Left ventricle myocardium inferior (tissue), 1 donor: ENCODE results near the gene CCNT2. TPM values are rescaled to one million over a fixed set of nuclear protein-coding genes. Genes with fewer than 3 reads are reported as not detected.
A peak's percentile ranks its signal among the peaks of the same experiment; 100 is the strongest.

ENCODE experiments used
- DNase-seq: peaks from one replicate; pipeline ENCODE4 v3.0.0-alpha.2; 2020
- H3K27ac ChIP-seq: fragments of 200-600 bp; replicated peaks from 2 replicates; pipeline ENCODE4 v1.8.0; 2021
- H3K27me3 ChIP-seq: fragments of 200-600 bp; 2 replicates; pipeline ENCODE4 v1.8.0; 2021; ENCODE audit warnings: low read depth
- H3K36me3 ChIP-seq: fragments of 200-600 bp; 2 replicates; pipeline ENCODE4 v1.8.0; 2021
- H3K4me1 ChIP-seq: fragments of 200-600 bp; 2 replicates; pipeline ENCODE4 v1.8.0; 2021
- H3K4me3 ChIP-seq: fragments of 200-600 bp; 2 replicates; pipeline ENCODE4 v1.8.0; 2021; ENCODE audit warnings: mild to moderate bottlenecking, moderate library complexity
- H3K9me3 ChIP-seq: fragments of 200-600 bp; replicated peaks from 2 replicates; pipeline ENCODE4 v1.8.0; 2021
- intact Hi-C: fragments of 100-400 bp; cut with micrococcal nuclease; formaldehyde crosslinking; loops from one replicate; pipeline ENCODE4 v1.11.0; 2022
- total RNA-seq: library from RNA; stranded (reverse); fragmentation: NEBNext Ultra II Directional; extraction: Animal tissue kit (Norgen Biotek cat#: 25700); gene quantifications from one replicate; pipeline ENCODE4 v1.2.1, GENCODE V29; 2021
- TF ChIP-seq, protein P1 (sequence below): fragments of 200-600 bp; IDR thresholded peaks from 2 replicates; pipeline ENCODE4 v1.8.0; 2021; ENCODE audit warnings: antibody characterized with exemption, mild to moderate bottlenecking, borderline replicate concordance
- donor health status: DM: no; HTN: yes; CAD: no; lungs with severe emphysema.

CCNT2 gene
- total RNA-seq, 1 donor from 2014 or later, result 16.9 TPM

DNA sequence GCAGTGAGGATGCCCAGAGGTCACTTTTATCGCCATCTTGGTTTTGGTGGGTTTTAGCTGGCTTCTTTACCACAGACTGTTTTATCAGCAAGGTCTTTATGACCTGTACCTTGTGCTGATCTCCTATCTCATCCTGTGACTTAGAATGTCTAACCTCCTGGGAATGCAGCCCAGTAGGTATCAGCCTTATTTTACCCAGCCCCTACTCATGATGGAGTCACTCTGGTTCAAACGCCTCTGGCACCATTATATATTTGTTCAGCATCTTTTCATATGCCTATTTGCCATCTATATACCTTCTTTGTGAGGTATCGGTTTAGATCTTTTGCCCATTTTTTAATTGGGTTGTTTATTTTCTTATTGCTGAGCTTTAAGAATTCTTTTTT lies 7.2 kb upstream of the CCNT2 start:
- Histone ChIP-seq H3K4me3 (no peak overlapping the region), H3K27ac (no peak overlapping the region), H3K4me1 (no peaks in the 10 kb centered on the region), H3K9me3 (peaks cover 22% of the 10 kb centered on the region), H3K36me3 (no peaks in the 10 kb centered on the region), H3K27me3 (no peaks in the 10 kb centered on the region)
- TF ChIP-seq, protein P1, sequence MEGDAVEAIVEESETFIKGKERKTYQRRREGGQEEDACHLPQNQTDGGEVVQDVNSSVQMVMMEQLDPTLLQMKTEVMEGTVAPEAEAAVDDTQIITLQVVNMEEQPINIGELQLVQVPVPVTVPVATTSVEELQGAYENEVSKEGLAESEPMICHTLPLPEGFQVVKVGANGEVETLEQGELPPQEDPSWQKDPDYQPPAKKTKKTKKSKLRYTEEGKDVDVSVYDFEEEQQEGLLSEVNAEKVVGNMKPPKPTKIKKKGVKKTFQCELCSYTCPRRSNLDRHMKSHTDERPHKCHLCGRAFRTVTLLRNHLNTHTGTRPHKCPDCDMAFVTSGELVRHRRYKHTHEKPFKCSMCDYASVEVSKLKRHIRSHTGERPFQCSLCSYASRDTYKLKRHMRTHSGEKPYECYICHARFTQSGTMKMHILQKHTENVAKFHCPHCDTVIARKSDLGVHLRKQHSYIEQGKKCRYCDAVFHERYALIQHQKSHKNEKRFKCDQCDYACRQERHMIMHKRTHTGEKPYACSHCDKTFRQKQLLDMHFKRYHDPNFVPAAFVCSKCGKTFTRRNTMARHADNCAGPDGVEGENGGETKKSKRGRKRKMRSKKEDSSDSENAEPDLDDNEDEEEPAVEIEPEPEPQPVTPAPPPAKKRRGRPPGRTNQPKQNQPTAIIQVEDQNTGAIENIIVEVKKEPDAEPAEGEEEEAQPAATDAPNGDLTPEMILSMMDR, result no peak
- DNase-seq, result no peak
- intact Hi-C loops, result no loop called here

DNA sequence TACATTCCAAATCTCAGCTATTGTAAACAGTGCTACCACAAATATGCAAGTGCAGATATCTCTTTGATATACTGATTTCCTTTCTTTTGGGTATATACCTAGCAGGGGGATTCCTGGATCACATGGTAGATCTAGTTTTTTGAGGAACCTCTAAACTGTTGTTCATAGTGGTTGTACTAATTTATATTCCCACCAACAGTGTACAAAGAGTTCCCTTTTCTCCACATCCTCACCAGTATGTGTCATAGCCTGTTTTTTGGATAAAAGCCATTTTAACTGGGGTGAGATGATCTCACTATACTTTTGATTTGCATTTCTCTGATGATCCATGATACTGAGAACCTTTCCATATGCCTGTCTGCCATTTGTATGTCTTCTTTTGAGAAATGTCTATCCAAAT lies 6.3 kb upstream of the CCNT2 start:
- Histone ChIP-seq H3K4me1 (peaks cover 4% of the 10 kb centered on the region), H3K27ac (no peak overlapping the region), H3K36me3 (no peaks in the 10 kb centered on the region), H3K9me3 (peaks cover 17% of the 10 kb centered on the region), H3K27me3 (no peaks in the 10 kb centered on the region), H3K4me3 (no peak overlapping the region)
- intact Hi-C loops, result no loop called here
- TF ChIP-seq, protein P1, result no peak
- no peak for DNase-seq

DNA sequence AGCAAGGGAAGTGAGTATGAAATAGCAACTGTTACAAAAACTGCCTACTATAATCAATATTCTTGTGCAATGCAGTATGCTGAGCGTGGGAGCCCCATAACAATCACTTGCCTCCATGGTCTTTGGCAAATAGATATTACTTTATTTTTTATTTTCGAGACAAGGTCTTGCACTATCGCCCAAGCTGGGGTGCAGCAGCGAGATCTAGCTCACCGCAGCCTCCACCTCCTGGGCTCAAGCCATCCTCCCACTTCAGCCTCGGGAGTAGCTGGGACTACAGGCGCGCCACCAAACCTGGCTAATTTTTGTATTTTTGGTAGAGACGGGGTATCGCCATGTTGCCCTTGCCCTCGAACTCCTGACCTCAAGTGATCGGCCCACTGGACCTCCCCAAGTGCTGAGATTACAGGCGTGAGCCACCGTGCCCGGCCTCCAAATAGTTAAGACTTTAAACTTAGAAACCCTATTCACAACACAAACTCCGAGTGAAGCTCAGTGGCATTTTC lies 1.2 kb upstream of the CCNT2 start:
- intact Hi-C loops, result no loop called here
- Histone ChIP-seq H3K27ac (peak overlapping the region; percentile 97), H3K4me1 (peaks cover 47% of the 10 kb centered on the region), H3K9me3 (peaks cover 10% of the 10 kb centered on the region), H3K36me3 (no peaks in the 10 kb centered on the region), H3K27me3 (no peaks in the 10 kb centered on the region), H3K4me3 (peak overlapping the region; percentile 94)
- TF ChIP-seq, protein P1, result no peak
- DNase-seq, result peak; percentile 21

DNA sequence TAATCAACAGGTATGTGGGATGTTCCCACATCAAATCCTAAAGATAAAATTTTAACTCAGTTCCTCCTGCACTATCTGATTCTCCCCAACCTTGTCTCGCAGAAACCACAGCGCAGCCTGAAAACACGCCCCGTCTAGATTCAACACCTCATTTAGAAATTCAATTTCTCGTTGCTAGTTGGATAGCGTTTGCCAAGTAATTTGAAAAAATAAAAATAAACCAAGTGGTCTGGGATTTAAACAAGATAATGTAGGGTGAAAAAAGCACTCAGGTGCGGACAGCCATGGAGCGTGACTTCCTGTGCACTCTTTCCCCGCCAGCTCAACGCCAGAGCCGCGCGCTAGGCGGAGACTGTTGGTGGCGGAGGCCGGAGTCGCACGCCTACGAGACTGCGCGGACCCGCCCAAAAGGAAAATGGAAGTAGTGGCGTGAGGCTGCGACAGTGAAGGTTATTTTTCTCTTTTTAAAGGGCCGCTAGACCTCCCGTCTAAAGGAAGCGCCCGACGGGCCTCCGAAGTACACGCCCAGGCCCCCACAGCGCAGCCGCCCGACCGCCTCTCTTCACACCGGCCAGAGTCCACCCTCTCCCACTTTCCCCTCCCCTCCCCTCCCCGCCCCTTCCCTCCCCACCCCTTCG lies 615 bp upstream of the CCNT2 start:
- Histone ChIP-seq H3K27ac (peak overlapping the region; percentile 97), H3K4me1 (peaks cover 53% of the 10 kb centered on the region), H3K4me3 (peak overlapping the region; percentile 94), H3K36me3 (no peaks in the 10 kb centered on the region), H3K9me3 (peaks cover 10% of the 10 kb centered on the region), H3K27me3 (no peaks in the 10 kb centered on the region)
- DNase-seq, result no peak
- intact Hi-C loops, result no loop called here
- TF ChIP-seq, protein P1, result peak; percentile 60

DNA sequence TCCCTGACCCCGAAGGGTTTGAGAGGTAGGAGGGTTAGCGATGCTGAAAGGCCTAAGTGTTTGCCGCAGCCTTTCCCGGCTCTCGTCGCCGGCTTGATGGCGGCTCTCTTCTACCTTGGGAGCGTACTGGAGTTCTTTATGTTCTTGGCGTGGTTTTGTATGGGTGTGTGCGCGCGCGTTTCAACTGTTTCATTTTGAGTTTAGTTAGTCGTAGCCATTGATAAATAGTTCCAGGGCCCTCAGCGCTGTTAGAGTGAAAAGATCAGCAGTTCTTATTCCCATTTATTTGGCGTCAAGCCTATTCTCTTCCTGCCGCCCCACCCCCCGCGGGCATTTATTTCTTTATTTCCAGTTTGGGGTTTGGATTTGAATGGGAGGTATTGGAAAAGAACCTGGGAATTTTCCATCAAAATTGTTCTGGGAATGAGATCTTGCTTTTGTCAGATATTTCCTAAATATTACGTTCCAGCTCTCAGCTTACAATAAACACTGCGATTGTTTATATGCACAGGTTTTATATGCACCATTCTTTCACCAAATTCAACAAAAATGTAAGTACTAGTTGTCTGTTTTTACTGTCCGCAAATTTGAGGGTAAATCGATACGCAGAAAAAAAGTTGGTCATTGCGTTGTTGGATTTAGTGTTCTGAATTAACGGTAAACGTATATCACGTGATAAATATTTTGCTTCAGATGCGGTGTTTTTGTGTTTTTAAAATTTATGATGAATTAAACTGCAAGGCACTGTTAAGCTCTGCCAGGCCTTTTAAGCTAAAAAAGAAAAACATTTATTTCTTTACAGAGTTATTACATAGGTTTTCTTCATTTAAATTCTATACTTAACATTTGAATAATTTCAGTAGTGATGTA lies 954 bp downstream of the CCNT2 start:
- Histone ChIP-seq H3K4me1 (peaks cover 67% of the 10 kb centered on the region), H3K27me3 (no peaks in the 10 kb centered on the region), H3K27ac (peak overlapping the region; percentile 97), H3K36me3 (no peaks in the 10 kb centered on the region), H3K4me3 (peak overlapping the region; percentile 94), H3K9me3 (no peaks in the 10 kb centered on the region)
- intact Hi-C loops, result no loop called here
- TF ChIP-seq, protein P1, result no peak
- DNase-seq, result peak; percentile 16
